H9 (cell line): ENCODE measurements around the gene CARM1. TPM values are rescaled to one million over a fixed set of nuclear protein-coding genes. Genes with fewer than 3 reads are reported as not detected.
A peak's percentile ranks its signal among the peaks of the same experiment; 100 is the strongest.

ENCODE experiments used
- DNase-seq: peaks from one replicate; pipeline ENCODE4 v3.0.0-alpha.2; 2017
- H2AFZ ChIP-seq: one replicate; pipeline ENCODE4 v1.6.1; 2013; ENCODE audit warnings: mild to moderate bottlenecking, low read length, control low read depth, moderate library complexity
- H2AK5ac ChIP-seq: 2 replicates; pipeline ENCODE4 v1.6.1; 2013; ENCODE audit warnings: low read length, control low read depth, mixed read lengths; ENCODE audit not compliant: insufficient read length
- H2BK120ac ChIP-seq: one replicate; pipeline ENCODE4 v1.6.1; 2013; ENCODE audit warnings: low read depth, mild to moderate bottlenecking, low read length, control low read depth, inconsistent platforms; ENCODE audit not compliant: poor library complexity, severe bottlenecking
- H2BK12ac ChIP-seq: 2 replicates; pipeline ENCODE4 v1.6.1; 2013; ENCODE audit warnings: low read length, control low read depth, mixed read lengths, low read depth; ENCODE audit not compliant: insufficient read length
- H2BK15ac ChIP-seq: 2 replicates; pipeline ENCODE4 v1.6.1; 2013; ENCODE audit warnings: low read depth, low read length, control low read depth
- H2BK20ac ChIP-seq: one replicate; pipeline ENCODE4 v1.6.1; 2013; ENCODE audit warnings: low read depth, mild to moderate bottlenecking, low read length, control low read depth, inconsistent platforms; ENCODE audit not compliant: poor library complexity, severe bottlenecking
- H2BK5ac ChIP-seq: 2 replicates; pipeline ENCODE4 v1.6.1; 2013; ENCODE audit warnings: low read length, control low read depth, mixed read lengths; ENCODE audit not compliant: insufficient read length
- H3K14ac ChIP-seq: 2 replicates; pipeline ENCODE4 v1.6.1; 2013; ENCODE audit warnings: low read length, control low read depth; ENCODE audit not compliant: insufficient read depth
- H3K18ac ChIP-seq: 2 replicates; pipeline ENCODE4 v1.6.1; 2013; ENCODE audit warnings: low read depth, mild to moderate bottlenecking, mixed read lengths, low read length, control low read depth; ENCODE audit not compliant: insufficient read length
- H3K23ac ChIP-seq: 2 replicates; pipeline ENCODE4 v1.6.1; 2013; ENCODE audit warnings: low read length, control low read depth, mixed read lengths, low read depth; ENCODE audit not compliant: insufficient read length
- H3K23me2 ChIP-seq: 2 replicates; pipeline ENCODE4 v1.6.1; 2013; ENCODE audit warnings: low read depth, mild to moderate bottlenecking, mixed read lengths, low read length, control low read depth; ENCODE audit not compliant: insufficient read length, poor library complexity, severe bottlenecking
- H3K27ac ChIP-seq: 2 replicates; pipeline ENCODE4 v1.5.1; 2013; ENCODE audit warnings: low read length, control low read depth, mixed read lengths, low read depth; ENCODE audit not compliant: insufficient read length
- H3K27me3 ChIP-seq: 2 replicates; pipeline ENCODE4 v1.6.1; 2013; ENCODE audit warnings: low read length, control low read depth, inconsistent platforms; ENCODE audit not compliant: insufficient read depth
- H3K4ac ChIP-seq: 2 replicates; pipeline ENCODE4 v1.6.1; 2013; ENCODE audit warnings: low read depth, mild to moderate bottlenecking, control low read depth, inconsistent platforms, low read length, moderate library complexity
- H3K4me1 ChIP-seq: 2 replicates; pipeline ENCODE4 v1.6.1; 2013; ENCODE audit warnings: low read length, control low read depth, inconsistent platforms; ENCODE audit not compliant: insufficient read depth
- H3K4me2 ChIP-seq: 2 replicates; pipeline ENCODE4 v1.6.1; 2013; ENCODE audit warnings: low read length, control low read depth, mixed read lengths; ENCODE audit not compliant: insufficient read length, insufficient read depth
- H3K56ac ChIP-seq: 2 replicates; pipeline ENCODE4 v1.6.1; 2013; ENCODE audit warnings: low read depth, mild to moderate bottlenecking, mixed read lengths, low read length, control low read depth; ENCODE audit not compliant: insufficient read length
- H3K79me1 ChIP-seq: 2 replicates; pipeline ENCODE4 v1.6.1; 2013; ENCODE audit warnings: low read depth, mild to moderate bottlenecking, moderate library complexity, low read length, control low read depth, inconsistent platforms; ENCODE audit not compliant: insufficient read depth, poor library complexity, severe bottlenecking
- H3K79me2 ChIP-seq: 2 replicates; pipeline ENCODE4 v1.6.1; 2013; ENCODE audit warnings: low read length, control low read depth, inconsistent platforms; ENCODE audit not compliant: insufficient read depth
- H3K9ac ChIP-seq: 2 replicates; pipeline ENCODE4 v1.6.1; 2013; ENCODE audit warnings: low read length, control low read depth, mixed read lengths; ENCODE audit not compliant: insufficient read length; ENCODE audit errors: extremely low read depth
- H3K9me3 ChIP-seq: one replicate; pipeline ENCODE4 v1.6.1; 2013; ENCODE audit warnings: low read depth, low read length, inconsistent platforms; ENCODE audit not compliant: control insufficient read depth
- H3T11ph ChIP-seq: one replicate; pipeline ENCODE4 v1.6.1; 2013; ENCODE audit warnings: mild to moderate bottlenecking, low read length, control low read depth, inconsistent platforms
- H4K20me1 ChIP-seq: one replicate; pipeline ENCODE4 v1.6.1; 2013; ENCODE audit not compliant: control insufficient read depth, insufficient read length, insufficient read depth
- H4K5ac ChIP-seq: 2 replicates; pipeline ENCODE4 v1.6.1; 2013; ENCODE audit warnings: low read depth, mild to moderate bottlenecking, mixed read lengths, low read length, control low read depth; ENCODE audit not compliant: insufficient read length
- H4K8ac ChIP-seq: replicated peaks from 2 replicates; pipeline ENCODE4 v1.6.1; 2013; ENCODE audit warnings: low read length, control low read depth, mixed read lengths, low read depth; ENCODE audit not compliant: insufficient read length
- H4K91ac ChIP-seq: 2 replicates; pipeline ENCODE4 v1.6.1; 2013; ENCODE audit warnings: low read depth, mild to moderate bottlenecking, moderate library complexity, mixed read lengths, low read length, control low read depth; ENCODE audit not compliant: insufficient read length
- H3K27ac Mint-ChIP-seq, 3 experiments: 2 replicates in 2 of 3; 3 replicates in 1 of 3; pipeline ENCODE4 v1.8.0; 2020 to 2021; ENCODE audit warnings: mixed read lengths in 3 of 3, mild to moderate bottlenecking in 1 of 3, moderate library complexity in 1 of 3
- H3K27me3 Mint-ChIP-seq: 2 replicates; pipeline ENCODE4 v1.8.0; 2021; ENCODE audit warnings: low read depth, mild to moderate bottlenecking, moderate library complexity, mixed read lengths
- H3K36me3 Mint-ChIP-seq, 3 experiments: 2 replicates in 2 of 3; 3 replicates in 1 of 3; pipeline ENCODE4 v1.8.0; 2020 to 2021; ENCODE audit warnings: low read depth in 3 of 3, mixed read lengths in 3 of 3; ENCODE audit not compliant: insufficient read depth in 1 of 3
- H3K4me1 Mint-ChIP-seq, 2 experiments: 2 replicates each; pipeline ENCODE4 v1.8.0; 2020; ENCODE audit warnings: mixed read lengths in 2 of 2
- H3K4me3 Mint-ChIP-seq, 2 experiments: 2 replicates in 1 of 2; 3 replicates in 1 of 2; pipeline ENCODE4 v1.8.0; 2020 to 2021; ENCODE audit warnings: mild to moderate bottlenecking in 2 of 2, mixed read lengths in 2 of 2, moderate library complexity in 1 of 2
- H3K9me3 Mint-ChIP-seq, 2 experiments: 2 replicates in 1 of 2; 3 replicates in 1 of 2; pipeline ENCODE4 v1.8.0; 2020; ENCODE audit warnings: mild to moderate bottlenecking in 2 of 2, mixed read lengths in 2 of 2, moderate library complexity in 1 of 2
- WGBS: extraction: QIAGEN DNeasy Blood & Tissue Kit; methylation state at CpG from one replicate; pipeline ENCODE4 v1.1.7; 2013; ENCODE audit warnings: missing lambda C conversion rate, low lambda C conversion rate, mixed read lengths; ENCODE audit not compliant: insufficient read length; ENCODE audit errors: extremely low coverage; 5-methylcytosine and 5-hydroxymethylcytosine counted together
- total RNA-seq: library from RNA; stranded (reverse); gene quantifications from 2 replicates; pipeline ENCODE4 v1.2.1, GENCODE V29; 2021
- TF ChIP-seq, protein P1 (sequence below): fragments of 200-600 bp; sonication (generic); conservative IDR thresholded peaks from 3 replicates; pipeline ENCODE4 v1.8.0; 2021; ENCODE audit warnings: antibody characterized with exemption, mild to moderate bottlenecking

CARM1 gene
- total RNA-seq, 1 experiment from 2014 or later = 111 TPM

GRCh38 chr19:10916602-10917001 is 45.2 kb downstream of the CARM1 start:
- Histone ChIP-seq H2BK5ac (no peak overlapping the region), H2BK20ac (no peak overlapping the region), H3K27me3 (no peaks in the 10 kb centered on the region), H4K91ac (no peak overlapping the region), H3K18ac (no peak overlapping the region), H4K8ac (no peak overlapping the region), H3K9me3 (no peaks in the 10 kb centered on the region), H3K79me2 (no peaks in the 10 kb centered on the region), H3K4me1 (no peaks in the 10 kb centered on the region), H3K14ac (no peak overlapping the region), H2AK5ac (no peak overlapping the region), H3K56ac (no peak overlapping the region), H3K23ac (no peak overlapping the region), H2AFZ (no peak overlapping the region), H4K20me1 (no peaks in the 10 kb centered on the region), H3T11ph (no peak overlapping the region), H3K79me1 (no peaks in the 10 kb centered on the region), H2BK12ac (no peak overlapping the region), H3K23me2 (no peaks in the 10 kb centered on the region), H3K4ac (no peak overlapping the region), H2BK15ac (no peak overlapping the region), H3K27ac (no peak overlapping the region), H3K4me2 (no peak overlapping the region), H4K5ac (no peak overlapping the region), H3K9ac (no peak overlapping the region), H2BK120ac (no peak overlapping the region)
- Mint-ChIP-seq H3K4me1 (no peaks in the 10 kb centered on the region), H3K27me3 (no peaks in the 10 kb centered on the region), H3K36me3 (peaks cover 9 to 65% (median 53%) of the 10 kb centered on the region in 3 experiments; a peak in 6 of 7 replicates), H3K9me3 (no peaks in the 10 kb centered on the region), H3K4me3 (no peak overlapping the region), H3K27ac (no peak overlapping the region)
- DNase-seq = peak; percentile 20
- TF ChIP-seq, protein P1, sequence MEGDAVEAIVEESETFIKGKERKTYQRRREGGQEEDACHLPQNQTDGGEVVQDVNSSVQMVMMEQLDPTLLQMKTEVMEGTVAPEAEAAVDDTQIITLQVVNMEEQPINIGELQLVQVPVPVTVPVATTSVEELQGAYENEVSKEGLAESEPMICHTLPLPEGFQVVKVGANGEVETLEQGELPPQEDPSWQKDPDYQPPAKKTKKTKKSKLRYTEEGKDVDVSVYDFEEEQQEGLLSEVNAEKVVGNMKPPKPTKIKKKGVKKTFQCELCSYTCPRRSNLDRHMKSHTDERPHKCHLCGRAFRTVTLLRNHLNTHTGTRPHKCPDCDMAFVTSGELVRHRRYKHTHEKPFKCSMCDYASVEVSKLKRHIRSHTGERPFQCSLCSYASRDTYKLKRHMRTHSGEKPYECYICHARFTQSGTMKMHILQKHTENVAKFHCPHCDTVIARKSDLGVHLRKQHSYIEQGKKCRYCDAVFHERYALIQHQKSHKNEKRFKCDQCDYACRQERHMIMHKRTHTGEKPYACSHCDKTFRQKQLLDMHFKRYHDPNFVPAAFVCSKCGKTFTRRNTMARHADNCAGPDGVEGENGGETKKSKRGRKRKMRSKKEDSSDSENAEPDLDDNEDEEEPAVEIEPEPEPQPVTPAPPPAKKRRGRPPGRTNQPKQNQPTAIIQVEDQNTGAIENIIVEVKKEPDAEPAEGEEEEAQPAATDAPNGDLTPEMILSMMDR = no peak
- WGBS = no CpG with 5 or more reads among the region's 6 CpGs
